ENCODE data around the gene RPS2. TPM values are rescaled to one million over a fixed set of nuclear protein-coding genes. Genes with fewer than 3 reads are reported as not detected.
A peak's percentile ranks its signal among the peaks of the same experiment; 100 is the strongest.

The RPS2 gene
- total RNA-seq, 2 donors from 2014 or later = 2,300 to 2,472 TPM

GRCh38 chr16:1936945-1937479 is 27.6 kb downstream of the RPS2 start:
- 76 to 83% methylated on average over 11 of the region's 11 CpGs for WGBS, 2 donors
- H3K27ac ChIP-seq = no peak overlapping the region

GRCh38 chr16:1933097-1933661 is 31.4 kb downstream of the RPS2 start:
- Histone ChIP-seq H3K36me3 (replicated peaks in 1 of 2; ENCODE audit: insufficient read depth in 1 of 2, low read depth in 2 of 2) (peaks cover 0 to 5% of the 10 kb centered on the region in 2 donors), H3K4me1 (peaks cover 55% of the 10 kb centered on the region), H3K4me3 (no peak overlapping the region), H3K27me3 (no peaks in the 10 kb centered on the region), H3K27ac (peak overlapping the region; percentile 38 to 64 (median 50)), H3K9me3 (no peaks in the 10 kb centered on the region)
- ATAC-seq (no peak), DNase-seq (peak in 3 of 4 donors; percentile 32 to 62 (median 42))
- TF ChIP-seq POLR2A (IDR thresholded peaks at IDR 0.05) (no peak), CTCF (IDR thresholded peaks at IDR 0.05) (no peak)
- intact Hi-C loops (cut with DNase I) = loop anchor here (5.0 kb wide), 1 partner anchor 76 kb away; no protein-coding TSS in a partner anchor
- 46 to 72% methylated on average over 7 to 22 of the region's 23 CpGs for WGBS, 2 donors

More at GRCh38 chr16:1936945-1937479, 27.6 kb downstream of the RPS2 start:
- intact Hi-C loops (cut with DNase I) = no loop called here
- Histone ChIP-seq H3K4me1 (peaks cover 68% of the 10 kb centered on the region), H3K4me3 (no peak overlapping the region), H3K9me3 (no peaks in the 10 kb centered on the region), H3K27me3 (no peaks in the 10 kb centered on the region), H3K36me3 (replicated peaks in 1 of 2; ENCODE audit: insufficient read depth in 1 of 2, low read depth in 2 of 2) (peaks cover 6 to 8% of the 10 kb centered on the region in 2 donors)
- DNase-seq = no peak
- TF ChIP-seq POLR2A (IDR thresholded peaks at IDR 0.05) (no peak), CTCF (IDR thresholded peaks at IDR 0.05) (no peak)
- ATAC-seq = no peak

- peak overlapping the region; percentile 38 to 64 (median 52) for H3K27ac ChIP-seq
- no peak overlapping the region for H3K4me3 ChIP-seq
- peak; percentile 55 for ATAC-seq
- 36 to 49% methylated on average over 5 to 19 of the region's 19 CpGs for WGBS, 2 donors
- peak; percentile 75 to 92 (median 84) for DNase-seq
- TF ChIP-seq POLR2A (IDR thresholded peaks at IDR 0.05) (peak in 1 of 3 donors; percentile 13), CTCF (IDR thresholded peaks at IDR 0.05) (peak in 6 of 7 experiments; percentile 9 to 60 (median 46))
- intact Hi-C loops (cut with DNase I) = loop anchor here (5.0 kb wide), 1 partner anchor 75 kb away; no protein-coding TSS in a partner anchor
- no peaks in the 10 kb centered on the region for H3K27me3 ChIP-seq
- no peaks in the 10 kb centered on the region for H3K36me3 ChIP-seq (replicated peaks in 1 of 2; ENCODE audit: insufficient read depth in 1 of 2, low read depth in 2 of 2)
- peaks cover 47% of the 10 kb centered on the region for H3K4me1 ChIP-seq
- no peaks in the 10 kb centered on the region for H3K9me3 ChIP-seq
These were observed 32.3 kb downstream of the RPS2 start for GRCh38 chr16:1932050-1933028.

GRCh38 chr16:1930338-1930720 is 34.3 kb downstream of the RPS2 start:
- Histone ChIP-seq H3K36me3 (replicated peaks in 1 of 2; ENCODE audit: insufficient read depth in 1 of 2, low read depth in 2 of 2) (no peaks in the 10 kb centered on the region), H3K9me3 (no peaks in the 10 kb centered on the region), H3K4me1 (peaks cover 39% of the 10 kb centered on the region), H3K27me3 (no peaks in the 10 kb centered on the region), H3K4me3 (no peak overlapping the region), H3K27ac (no peak overlapping the region)
- no peak for DNase-seq
- intact Hi-C loops (cut with DNase I) = loop anchor here (5.0 kb wide), 1 partner anchor 73 kb away; no protein-coding TSS in a partner anchor
- 73 to 77% methylated on average over 7 to 10 of the region's 10 CpGs for WGBS, 2 donors
- no peak for ATAC-seq
- TF ChIP-seq CTCF (IDR thresholded peaks at IDR 0.05) (no peak), POLR2A (IDR thresholded peaks at IDR 0.05) (no peak)

All from body of pancreas (tissue), 4 donors.